VCaP (cell line): ENCODE results near the gene RASL11B.

ENCODE experiments used
- H3K27ac ChIP-seq: fragments of 450-650 bp; 2 replicates; pipeline ENCODE4 v1.5.1; 2017
- TF ChIP-seq, protein P1 (sequence below): fragments of 450-650 bp; conservative IDR thresholded peaks from 2 replicates; pipeline ENCODE4 v1.5.1; 2017; ENCODE audit warnings: mild to moderate bottlenecking, moderate library complexity

The RASL11B gene

DNA sequence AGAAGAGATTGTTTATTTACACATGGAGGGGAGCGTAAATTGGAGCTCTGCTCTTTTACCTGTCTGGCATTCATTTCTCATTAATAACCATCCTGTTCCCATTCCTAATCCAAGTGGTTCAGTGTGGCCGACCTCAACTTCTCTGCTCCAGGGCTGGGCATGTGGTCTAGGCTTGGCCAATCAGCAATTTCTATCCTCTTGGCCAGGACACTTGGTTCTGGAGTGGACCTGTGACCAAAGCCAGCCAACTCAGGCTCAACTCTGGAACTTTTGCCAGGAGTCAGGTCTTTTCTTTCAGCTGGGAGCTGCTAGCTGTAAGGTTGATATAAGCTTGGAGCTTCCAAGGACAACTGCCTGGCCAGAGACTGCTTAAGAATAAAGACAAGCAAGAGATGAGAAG, 15.6 kb upstream of the RASL11B start:
- no peak overlapping the region for H3K27ac ChIP-seq
- TF ChIP-seq, protein P1, sequence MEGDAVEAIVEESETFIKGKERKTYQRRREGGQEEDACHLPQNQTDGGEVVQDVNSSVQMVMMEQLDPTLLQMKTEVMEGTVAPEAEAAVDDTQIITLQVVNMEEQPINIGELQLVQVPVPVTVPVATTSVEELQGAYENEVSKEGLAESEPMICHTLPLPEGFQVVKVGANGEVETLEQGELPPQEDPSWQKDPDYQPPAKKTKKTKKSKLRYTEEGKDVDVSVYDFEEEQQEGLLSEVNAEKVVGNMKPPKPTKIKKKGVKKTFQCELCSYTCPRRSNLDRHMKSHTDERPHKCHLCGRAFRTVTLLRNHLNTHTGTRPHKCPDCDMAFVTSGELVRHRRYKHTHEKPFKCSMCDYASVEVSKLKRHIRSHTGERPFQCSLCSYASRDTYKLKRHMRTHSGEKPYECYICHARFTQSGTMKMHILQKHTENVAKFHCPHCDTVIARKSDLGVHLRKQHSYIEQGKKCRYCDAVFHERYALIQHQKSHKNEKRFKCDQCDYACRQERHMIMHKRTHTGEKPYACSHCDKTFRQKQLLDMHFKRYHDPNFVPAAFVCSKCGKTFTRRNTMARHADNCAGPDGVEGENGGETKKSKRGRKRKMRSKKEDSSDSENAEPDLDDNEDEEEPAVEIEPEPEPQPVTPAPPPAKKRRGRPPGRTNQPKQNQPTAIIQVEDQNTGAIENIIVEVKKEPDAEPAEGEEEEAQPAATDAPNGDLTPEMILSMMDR = no peak

DNA sequence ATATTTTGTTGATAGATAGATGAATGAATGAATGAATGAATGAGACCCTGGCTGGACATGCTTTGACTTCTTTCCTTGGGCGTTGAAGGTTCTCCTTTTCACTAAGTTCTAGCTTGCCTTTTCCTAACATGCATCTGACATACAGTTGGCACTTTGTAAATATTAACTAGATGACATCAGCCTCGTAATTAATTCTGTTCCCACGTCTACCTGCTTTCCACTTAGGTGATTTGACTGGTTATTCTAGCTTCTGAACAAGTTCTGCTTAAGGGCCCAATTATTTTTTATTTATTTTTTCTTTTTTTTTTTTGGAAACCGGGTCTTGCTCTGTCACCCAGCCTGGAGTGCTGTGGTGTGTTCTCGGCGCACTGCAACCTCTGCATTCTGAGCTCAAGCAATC, 13.9 kb upstream of the RASL11B start:
- TF ChIP-seq, protein P1 = no peak
- H3K27ac ChIP-seq = peak overlapping the region; percentile 24; the same call in 1 of the 2 replicates

DNA sequence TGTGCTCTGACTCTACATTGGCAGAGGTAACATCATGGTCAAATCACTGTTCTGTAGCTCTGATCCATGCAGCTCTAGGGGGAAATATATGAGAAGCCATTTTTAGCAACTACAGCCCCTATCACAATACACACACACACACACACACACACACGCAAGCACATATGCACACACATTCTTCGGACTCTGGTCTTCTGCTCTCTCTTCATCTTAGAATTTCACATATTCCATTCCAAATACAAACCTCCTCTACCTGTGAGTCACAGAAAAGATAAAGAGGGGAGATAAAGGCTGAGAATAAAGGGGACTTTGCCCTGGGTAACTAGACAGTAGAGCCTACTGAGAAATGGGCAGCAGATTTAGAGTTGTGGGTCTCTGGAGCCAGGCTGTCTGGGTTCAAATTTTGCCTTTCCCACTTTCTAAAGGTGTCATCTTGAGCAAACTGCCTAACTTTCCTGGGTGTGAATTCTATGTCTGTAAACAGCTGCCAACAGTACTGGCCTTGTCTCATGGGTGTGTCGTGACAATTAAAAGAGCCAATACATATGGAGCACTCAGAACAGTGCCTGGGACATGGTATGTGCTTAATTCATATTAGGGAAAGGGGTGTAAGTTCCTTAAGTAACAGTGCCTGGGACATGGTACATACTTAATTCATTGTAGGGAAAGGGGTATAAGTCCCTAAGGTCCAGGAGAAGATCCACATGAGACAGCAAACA, 11.6 kb upstream of the RASL11B start:
- no peak overlapping the region for H3K27ac ChIP-seq
- TF ChIP-seq, protein P1 = no peak

DNA sequence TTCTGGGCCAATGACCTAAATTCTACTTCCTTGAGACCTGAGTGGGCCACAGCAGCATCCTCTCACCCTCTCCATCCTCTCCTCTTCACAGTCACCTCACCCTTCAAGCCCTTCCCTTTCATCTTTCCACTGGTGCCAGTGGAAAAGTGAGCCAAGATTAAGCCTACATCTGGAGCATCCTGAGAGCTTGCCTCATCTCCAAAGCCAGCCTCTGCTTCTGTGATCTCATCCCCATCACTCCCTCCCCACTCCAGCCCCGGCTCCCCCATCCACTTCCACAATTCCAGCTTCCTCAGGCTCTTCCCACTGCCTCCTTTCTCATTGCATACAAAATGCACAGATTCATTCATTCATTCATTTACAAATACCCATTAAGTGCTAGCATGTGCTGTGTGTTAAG, 10.1 kb upstream of the RASL11B start:
- H3K27ac ChIP-seq = no peak overlapping the region
- TF ChIP-seq, protein P1 = no peak

DNA sequence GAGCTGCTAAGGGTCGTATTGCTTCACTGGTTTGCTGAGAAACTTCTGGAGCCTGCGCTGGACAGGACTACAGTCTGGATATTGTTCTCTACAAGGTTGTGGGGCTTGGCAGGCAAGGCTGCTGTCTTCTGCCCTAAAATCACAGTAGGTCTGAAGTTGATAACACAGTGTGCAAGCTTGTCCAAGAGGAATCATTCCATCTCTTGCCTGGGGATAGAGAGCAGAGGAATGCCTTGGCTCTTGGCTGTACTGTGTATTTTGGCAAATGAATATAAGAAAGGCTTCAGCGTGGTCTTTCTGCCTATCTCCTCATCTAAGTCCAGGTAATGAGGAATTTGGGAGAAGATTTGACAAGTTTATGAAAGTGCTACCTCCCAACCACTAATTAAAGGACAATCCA, 9.4 kb upstream of the RASL11B start:
- TF ChIP-seq, protein P1 = no peak
- H3K27ac ChIP-seq = no peak overlapping the region

DNA sequence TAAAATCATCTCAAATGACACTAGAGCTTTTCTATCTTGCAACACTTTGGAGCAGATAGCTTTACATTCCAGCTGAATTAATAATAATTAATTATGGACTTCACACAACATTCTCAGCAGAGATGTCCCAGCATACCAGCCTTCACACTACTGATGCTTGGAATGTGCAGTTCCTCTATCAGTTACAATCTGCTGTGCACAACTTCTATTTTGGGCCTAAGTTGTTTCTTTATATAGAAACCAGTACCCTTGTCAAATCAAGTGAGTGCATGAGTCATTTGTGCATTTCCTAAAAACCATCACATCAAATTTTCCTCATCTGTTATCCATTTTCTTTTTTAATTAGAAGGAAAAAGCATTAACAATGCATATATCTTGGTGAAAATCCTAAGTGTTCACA, 8.8 kb upstream of the RASL11B start:
- H3K27ac ChIP-seq = no peak overlapping the region
- TF ChIP-seq, protein P1 = no peak

DNA sequence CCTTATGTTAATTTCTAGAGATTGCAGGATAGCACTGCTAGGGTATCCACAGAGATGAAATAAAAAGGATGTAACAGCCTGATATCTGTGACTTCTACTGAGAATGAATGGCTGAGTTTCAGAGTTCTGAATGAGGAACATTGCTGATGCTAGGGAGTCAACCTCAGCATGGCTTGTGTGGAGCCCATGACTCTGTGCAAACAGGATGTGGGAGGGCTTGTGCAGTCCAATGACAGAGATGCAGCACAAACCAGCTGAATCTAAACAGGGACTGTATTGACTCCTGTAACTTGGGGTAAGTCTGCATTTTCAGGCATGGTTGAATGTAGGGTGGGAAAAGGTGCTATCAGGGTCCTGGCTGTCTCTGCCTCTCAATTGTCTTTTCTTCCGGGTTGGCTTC, 5.3 kb upstream of the RASL11B start:
- TF ChIP-seq, protein P1 = no peak
- no peak overlapping the region for H3K27ac ChIP-seq
